Measurements from ENCODE around the gene SCN5A.

SCN5A gene

DNA sequence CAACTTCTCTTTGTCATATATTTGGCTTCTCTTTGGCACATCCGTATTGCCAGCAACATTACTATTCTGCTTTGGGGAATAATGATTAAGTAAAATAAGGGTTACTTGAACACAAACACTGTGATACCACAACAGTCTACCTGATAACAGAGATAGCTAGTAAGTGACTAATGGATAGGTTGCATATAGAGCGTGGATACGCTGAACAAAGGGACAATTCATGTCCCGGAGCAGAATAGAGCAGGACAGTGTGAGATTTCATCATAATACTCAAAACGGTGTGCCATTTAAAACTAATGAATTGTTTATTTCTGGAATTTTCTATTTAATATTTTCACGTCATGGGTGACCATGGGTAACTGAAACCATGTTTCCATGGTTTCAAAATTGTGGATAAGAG is 54.1 kb downstream of the SCN5A start (continued):
- TF ChIP-seq, protein P1, sequence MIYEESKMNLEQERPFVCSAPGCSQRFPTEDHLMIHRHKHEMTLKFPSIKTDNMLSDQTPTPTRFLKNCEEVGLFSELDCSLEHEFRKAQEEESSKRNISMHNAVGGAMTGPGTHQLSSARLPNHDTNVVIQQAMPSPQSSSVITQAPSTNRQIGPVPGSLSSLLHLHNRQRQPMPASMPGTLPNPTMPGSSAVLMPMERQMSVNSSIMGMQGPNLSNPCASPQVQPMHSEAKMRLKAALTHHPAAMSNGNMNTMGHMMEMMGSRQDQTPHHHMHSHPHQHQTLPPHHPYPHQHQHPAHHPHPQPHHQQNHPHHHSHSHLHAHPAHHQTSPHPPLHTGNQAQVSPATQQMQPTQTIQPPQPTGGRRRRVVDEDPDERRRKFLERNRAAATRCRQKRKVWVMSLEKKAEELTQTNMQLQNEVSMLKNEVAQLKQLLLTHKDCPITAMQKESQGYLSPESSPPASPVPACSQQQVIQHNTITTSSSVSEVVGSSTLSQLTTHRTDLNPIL (CRISPR knock-in tag; IDR thresholded peaks at IDR 0.05; ENCODE audit: low read depth), result no peak
- no peak for TF ChIP-seq SNAI2 (CRISPR knock-in tag; IDR thresholded peaks at IDR 0.05)
- TF ChIP-seq RARB (CRISPR knock-in tag; IDR thresholded peaks at IDR 0.05), result no peak
- TF ChIP-seq ZC3H10 (CRISPR knock-in tag; IDR thresholded peaks at IDR 0.05), result no peak
- TF ChIP-seq, protein P2, sequence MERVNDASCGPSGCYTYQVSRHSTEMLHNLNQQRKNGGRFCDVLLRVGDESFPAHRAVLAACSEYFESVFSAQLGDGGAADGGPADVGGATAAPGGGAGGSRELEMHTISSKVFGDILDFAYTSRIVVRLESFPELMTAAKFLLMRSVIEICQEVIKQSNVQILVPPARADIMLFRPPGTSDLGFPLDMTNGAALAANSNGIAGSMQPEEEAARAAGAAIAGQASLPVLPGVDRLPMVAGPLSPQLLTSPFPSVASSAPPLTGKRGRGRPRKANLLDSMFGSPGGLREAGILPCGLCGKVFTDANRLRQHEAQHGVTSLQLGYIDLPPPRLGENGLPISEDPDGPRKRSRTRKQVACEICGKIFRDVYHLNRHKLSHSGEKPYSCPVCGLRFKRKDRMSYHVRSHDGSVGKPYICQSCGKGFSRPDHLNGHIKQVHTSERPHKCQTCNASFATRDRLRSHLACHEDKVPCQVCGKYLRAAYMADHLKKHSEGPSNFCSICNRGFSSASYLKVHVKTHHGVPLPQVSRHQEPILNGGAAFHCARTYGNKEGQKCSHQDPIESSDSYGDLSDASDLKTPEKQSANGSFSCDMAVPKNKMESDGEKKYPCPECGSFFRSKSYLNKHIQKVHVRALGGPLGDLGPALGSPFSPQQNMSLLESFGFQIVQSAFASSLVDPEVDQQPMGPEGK (CRISPR knock-in tag; IDR thresholded peaks at IDR 0.05; ENCODE audit: borderline replicate concordance), result no peak

DNA sequence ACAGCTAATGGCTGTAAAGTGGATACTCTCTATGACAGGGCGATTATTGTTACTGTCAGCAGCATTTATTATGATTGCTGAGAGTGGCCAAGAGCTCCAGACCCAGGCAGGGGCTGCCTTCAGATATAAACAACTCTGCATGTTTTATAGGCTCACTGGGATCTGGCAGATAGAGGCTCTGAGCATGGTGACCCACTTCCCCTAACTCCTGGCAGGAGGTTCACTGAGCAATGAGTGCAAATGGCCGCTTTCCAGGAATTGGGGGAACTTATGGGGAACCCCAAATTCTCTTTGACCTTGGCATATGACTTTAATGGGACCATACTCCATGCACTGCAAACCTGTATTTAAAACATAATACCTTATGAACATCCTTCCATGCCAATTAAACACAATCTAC is 59.0 kb downstream of the SCN5A start:
- TF ChIP-seq ZNF8 (CRISPR knock-in tag; IDR thresholded peaks at IDR 0.05) (no peak), GLIS3 (CRISPR knock-in tag; IDR thresholded peaks at IDR 0.05) (no peak), TOX (CRISPR knock-in tag; IDR thresholded peaks at IDR 0.05; ENCODE audit: borderline replicate concordance) (no peak), PPARA (CRISPR knock-in tag; IDR thresholded peaks at IDR 0.05; ENCODE audit: borderline replicate concordance) (no peak), RARB (CRISPR knock-in tag; IDR thresholded peaks at IDR 0.05) (no peak), ISL1 (CRISPR knock-in tag; IDR thresholded peaks at IDR 0.05) (no peak), BACH2 (CRISPR knock-in tag; IDR thresholded peaks at IDR 0.05; ENCODE audit: borderline replicate concordance) (no peak), OSR1 (CRISPR knock-in tag; IDR thresholded peaks at IDR 0.05) (no peak), ZNF565 (CRISPR knock-in tag; conservative IDR thresholded peaks at IDR 0.05; ENCODE audit: low read depth) (no peak), ARNTL (CRISPR knock-in tag; IDR thresholded peaks at IDR 0.05; ENCODE audit: borderline replicate concordance, low read depth) (no peak)
- TF ChIP-seq, protein P2 (CRISPR knock-in tag; IDR thresholded peaks at IDR 0.05; ENCODE audit: borderline replicate concordance), result no peak
- TF ChIP-seq, protein P1 (CRISPR knock-in tag; IDR thresholded peaks at IDR 0.05; ENCODE audit: low read depth), result no peak
- no peak for ATAC-seq

DNA sequence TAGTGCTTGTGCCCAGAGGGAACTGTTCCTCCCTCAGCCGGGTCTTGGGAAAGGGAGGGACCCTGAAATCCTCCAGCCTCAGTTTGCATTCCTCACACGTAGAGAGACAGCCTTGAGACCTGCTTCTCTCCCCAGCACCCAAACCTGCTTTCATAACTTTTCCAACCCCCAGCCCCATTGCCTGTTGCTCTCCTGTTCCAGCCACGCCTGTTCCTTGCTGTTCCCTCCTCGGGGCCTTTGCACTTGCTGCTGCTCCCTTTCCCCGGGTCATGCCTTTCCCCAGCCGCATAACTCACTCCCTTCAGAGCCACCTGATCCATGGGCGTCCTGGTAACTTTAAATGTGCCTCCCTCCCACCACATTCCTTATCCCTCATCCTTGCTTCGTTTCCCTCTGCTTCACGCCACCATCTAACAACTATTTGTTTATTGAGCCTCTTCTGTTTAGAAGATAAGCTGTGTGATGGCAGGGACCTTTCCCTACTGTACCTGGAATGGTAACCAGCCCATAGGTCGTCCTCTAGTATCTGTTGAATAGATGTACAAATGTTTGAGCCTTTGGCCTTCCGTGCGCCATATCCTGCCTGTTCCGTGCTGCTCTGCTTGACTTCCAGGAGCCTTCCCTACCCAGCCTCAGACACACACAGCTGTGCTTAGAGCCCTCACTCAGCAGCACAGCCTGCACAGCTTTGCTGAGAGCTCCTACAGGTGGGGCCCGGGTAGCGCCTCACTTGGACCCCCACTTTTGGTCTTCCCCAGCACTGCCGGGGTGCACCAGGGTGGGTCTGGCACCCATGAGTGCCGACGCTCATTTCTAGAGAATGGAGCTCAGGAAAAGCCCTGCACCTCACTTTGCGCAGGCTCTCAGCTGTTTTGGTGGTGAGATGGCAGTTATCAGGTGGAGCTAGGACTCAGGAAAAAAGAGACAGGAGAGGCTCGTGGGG is 60.2 kb downstream of the SCN5A start:
- TF ChIP-seq ZNF8 (CRISPR knock-in tag; IDR thresholded peaks at IDR 0.05) (no peak), SNAI2 (CRISPR knock-in tag; IDR thresholded peaks at IDR 0.05) (no peak), ARNTL (CRISPR knock-in tag; IDR thresholded peaks at IDR 0.05; ENCODE audit: borderline replicate concordance, low read depth) (no peak), ZFP30 (CRISPR knock-in tag; IDR thresholded peaks at IDR 0.05) (no peak), RARB (CRISPR knock-in tag; IDR thresholded peaks at IDR 0.05) (no peak), TOX (CRISPR knock-in tag; IDR thresholded peaks at IDR 0.05; ENCODE audit: borderline replicate concordance) (no peak), GLIS3 (CRISPR knock-in tag; IDR thresholded peaks at IDR 0.05) (no peak), CSDC2 (CRISPR knock-in tag; IDR thresholded peaks at IDR 0.05) (no peak), TCF4 (CRISPR knock-in tag; IDR thresholded peaks at IDR 0.05; ENCODE audit: borderline replicate concordance) (no peak), ESRRG (CRISPR knock-in tag; IDR thresholded peaks at IDR 0.05) (no peak), ZFP3 (CRISPR knock-in tag; IDR thresholded peaks at IDR 0.05) (no peak)
- TF ChIP-seq, protein P1 (CRISPR knock-in tag; IDR thresholded peaks at IDR 0.05; ENCODE audit: low read depth), result no peak
- TF ChIP-seq, protein P3, sequence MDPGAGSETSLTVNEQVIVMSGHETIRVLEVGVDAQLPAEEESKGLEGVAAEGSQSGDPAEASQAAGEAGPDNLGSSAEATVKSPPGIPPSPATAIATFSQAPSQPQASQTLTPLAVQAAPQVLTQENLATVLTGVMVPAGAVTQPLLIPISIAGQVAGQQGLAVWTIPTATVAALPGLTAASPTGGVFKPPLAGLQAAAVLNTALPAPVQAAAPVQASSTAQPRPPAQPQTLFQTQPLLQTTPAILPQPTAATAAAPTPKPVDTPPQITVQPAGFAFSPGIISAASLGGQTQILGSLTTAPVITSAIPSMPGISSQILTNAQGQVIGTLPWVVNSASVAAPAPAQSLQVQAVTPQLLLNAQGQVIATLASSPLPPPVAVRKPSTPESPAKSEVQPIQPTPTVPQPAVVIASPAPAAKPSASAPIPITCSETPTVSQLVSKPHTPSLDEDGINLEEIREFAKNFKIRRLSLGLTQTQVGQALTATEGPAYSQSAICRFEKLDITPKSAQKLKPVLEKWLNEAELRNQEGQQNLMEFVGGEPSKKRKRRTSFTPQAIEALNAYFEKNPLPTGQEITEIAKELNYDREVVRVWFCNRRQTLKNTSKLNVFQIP (CRISPR knock-in tag; IDR thresholded peaks at IDR 0.05; ENCODE audit: borderline replicate concordance, low read depth), result no peak
- TF ChIP-seq, protein P4, sequence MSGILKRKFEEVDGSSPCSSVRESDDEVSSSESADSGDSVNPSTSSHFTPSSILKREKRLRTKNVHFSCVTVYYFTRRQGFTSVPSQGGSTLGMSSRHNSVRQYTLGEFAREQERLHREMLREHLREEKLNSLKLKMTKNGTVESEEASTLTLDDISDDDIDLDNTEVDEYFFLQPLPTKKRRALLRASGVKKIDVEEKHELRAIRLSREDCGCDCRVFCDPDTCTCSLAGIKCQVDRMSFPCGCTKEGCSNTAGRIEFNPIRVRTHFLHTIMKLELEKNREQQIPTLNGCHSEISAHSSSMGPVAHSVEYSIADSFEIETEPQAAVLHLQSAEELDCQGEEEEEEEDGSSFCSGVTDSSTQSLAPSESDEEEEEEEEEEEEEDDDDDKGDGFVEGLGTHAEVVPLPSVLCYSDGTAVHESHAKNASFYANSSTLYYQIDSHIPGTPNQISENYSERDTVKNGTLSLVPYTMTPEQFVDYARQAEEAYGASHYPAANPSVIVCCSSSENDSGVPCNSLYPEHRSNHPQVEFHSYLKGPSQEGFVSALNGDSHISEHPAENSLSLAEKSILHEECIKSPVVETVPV (CRISPR knock-in tag; IDR thresholded peaks at IDR 0.05), result no peak
- no peak for ATAC-seq

All from SK-N-SH treated with all-trans-retinoic acid at 6 μM for 48 hours (cell line).